GM12878 (cell line): Measurements from ENCODE around the gene IL27RA. TPM values are rescaled to one million over a fixed set of nuclear protein-coding genes. Genes with fewer than 3 reads are reported as not detected.
A peak's percentile ranks its signal among the peaks of the same experiment; 100 is the strongest.

Experiments
- CBFB ChIP-seq: IDR thresholded peaks from 2 replicates; pipeline ENCODE4 v1.6.1; 2016; ENCODE audit warnings: antibody characterized with exemption, low read depth
- CHD1 ChIP-seq: IDR thresholded peaks from 2 replicates; pipeline ENCODE4 v1.6.1; 2012; ENCODE audit warnings: low read depth, low read length, improper control_type of control experiment
- CHD4 ChIP-seq: fragments of 200-600 bp; sonication (generic); IDR thresholded peaks from 2 replicates; pipeline ENCODE4 v1.6.1; 2016; ENCODE audit warnings: mild to moderate bottlenecking
- CREM ChIP-seq: IDR thresholded peaks from 2 replicates; pipeline ENCODE4 v1.6.1; 2014; ENCODE audit warnings: antibody characterized with exemption, low read depth
- E4F1 ChIP-seq: fragments of 450-650 bp; IDR thresholded peaks from 2 replicates; pipeline ENCODE4 v1.6.1; 2018; ENCODE audit warnings: borderline replicate concordance, mild to moderate bottlenecking; ENCODE audit not compliant: partially characterized antibody
- EZH2 ChIP-seq: IDR thresholded peaks from 2 replicates; pipeline ENCODE4 v1.6.1; 2012; ENCODE audit warnings: low read depth, mild to moderate bottlenecking, control low read depth, inconsistent platforms, low read length, borderline replicate concordance; ENCODE audit not compliant: control insufficient read depth
- KDM1A ChIP-seq: fragments of 200-600 bp; sonication (generic); IDR thresholded peaks from 2 replicates; pipeline ENCODE4 v1.6.1; 2016; ENCODE audit warnings: borderline replicate concordance
- MEF2B ChIP-seq: fragments of 450-650 bp; IDR thresholded peaks from 2 replicates; pipeline ENCODE4 v1.6.1; 2018; ENCODE audit warnings: mild to moderate bottlenecking, moderate library complexity; ENCODE audit not compliant: partially characterized antibody, poor library complexity, severe bottlenecking
- NBN ChIP-seq: fragments of 450-650 bp; IDR thresholded peaks from 2 replicates; pipeline ENCODE4 v1.6.1; 2016
- PBX3 ChIP-seq: IDR thresholded peaks from 2 replicates; pipeline ENCODE4 v1.6.1; 2011; ENCODE audit warnings: mild to moderate bottlenecking, low read depth, low read length, moderate library complexity; ENCODE audit not compliant: insufficient replicate concordance
- RUNX3 ChIP-seq: IDR thresholded peaks from 2 replicates; pipeline ENCODE4 v1.6.1; 2012; ENCODE audit warnings: low read length, inconsistent platforms
- SPI1 ChIP-seq: IDR thresholded peaks from 2 replicates; pipeline ENCODE4 v1.6.1; 2011; ENCODE audit warnings: low read depth, mild to moderate bottlenecking, low read length, moderate library complexity, borderline replicate concordance; ENCODE audit not compliant: insufficient read depth
- USF2 ChIP-seq: IDR thresholded peaks from 2 replicates; pipeline ENCODE4 v1.6.1; 2011; ENCODE audit warnings: low read depth, low read length, improper control_type of control experiment, borderline replicate concordance
- ZBTB40 ChIP-seq: fragments of 450-650 bp; IDR thresholded peaks from 2 replicates; pipeline ENCODE4 v1.6.1; 2016; ENCODE audit warnings: mild to moderate bottlenecking, moderate library complexity, borderline replicate concordance
- ZNF274 ChIP-seq: IDR thresholded peaks from one replicate; pipeline ENCODE4 v1.8.0; 2011; ENCODE audit not compliant: insufficient read length, insufficient read depth
- polyA plus RNA-seq, 11 experiments: library from polyadenylated mRNA; depleted of rRNA in 4 of 11; unstranded in 6 of 11; stranded (reverse) in 5 of 11; fragments of >200 nt; fragmentation: Nextera tagmentation in 4 of 11; fragmentation: Illumina TruSeq in 1 of 11; extraction: Ambion mirVana in 4 of 11; extraction: Trizol in 1 of 11; gene quantifications; 1 replicate in 1 of 11; 2 replicates in 10 of 11; pipeline versions ENCODE4 v1.2.1 to v1.2.3, GENCODE V29; 2011 to 2016; ENCODE audit warnings: inconsistent platforms in 2 of 11, missing spikeins in 2 of 11, low read depth in 1 of 11
- total RNA-seq, 4 experiments: library from RNA; depleted of rRNA in 3 of 4; stranded (reverse); fragments of >200 nt in 3 of 4; fragmentation: Illumina TruSeq in 1 of 4; extraction: Trizol in 1 of 4; gene quantifications; 2 replicates each; pipeline versions ENCODE4 v1.2.1 to v1.2.3, GENCODE V29; 2013 to 2021
- TF ChIP-seq, protein P1 (sequence below): IDR thresholded peaks from 2 replicates; pipeline ENCODE4 v1.6.1; 2012; ENCODE audit warnings: low read depth, low read length, improper control_type of control experiment

Gene IL27RA
- total and polyA plus RNA-seq, 10 of the 15 experiments (the other 5 are each of a cell fraction or from before 2014, with no cell fraction given): 8.4 to 63.5 (median 41.2) TPM

- TF ChIP-seq, protein P1, sequence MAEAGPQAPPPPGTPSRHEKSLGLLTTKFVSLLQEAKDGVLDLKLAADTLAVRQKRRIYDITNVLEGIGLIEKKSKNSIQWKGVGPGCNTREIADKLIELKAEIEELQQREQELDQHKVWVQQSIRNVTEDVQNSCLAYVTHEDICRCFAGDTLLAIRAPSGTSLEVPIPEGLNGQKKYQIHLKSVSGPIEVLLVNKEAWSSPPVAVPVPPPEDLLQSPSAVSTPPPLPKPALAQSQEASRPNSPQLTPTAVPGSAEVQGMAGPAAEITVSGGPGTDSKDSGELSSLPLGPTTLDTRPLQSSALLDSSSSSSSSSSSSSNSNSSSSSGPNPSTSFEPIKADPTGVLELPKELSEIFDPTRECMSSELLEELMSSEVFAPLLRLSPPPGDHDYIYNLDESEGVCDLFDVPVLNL: no peak
- TF ChIP-seq MEF2B: peak; percentile 73
- no peak; the same call in 1 of the 2 replicates for TF ChIP-seq CBFB
- no peak for TF ChIP-seq ZBTB40
- TF ChIP-seq E4F1: no peak
- no peak for TF ChIP-seq USF2
- TF ChIP-seq NBN: peak; percentile 47
- TF ChIP-seq CREM: no peak
- TF ChIP-seq EZH2: no peak
- peak; percentile 76 for TF ChIP-seq RUNX3
- no peak for TF ChIP-seq PBX3
- no peak for TF ChIP-seq CHD4
- TF ChIP-seq CHD1: no peak; the same call in 1 of the 2 replicates
- no peak for TF ChIP-seq ZNF274
- no peak for TF ChIP-seq SPI1
- TF ChIP-seq KDM1A: no peak
Measured at GRCh38 chr19:14031719-14032480, at the start of gene IL27RA (continued).
